GM21786 (cell line): ENCODE data around the gene LIN7B.
A peak's percentile ranks its signal among the peaks of the same experiment; 100 is the strongest.
"Not testable (repeated sequence)": the region's sequence is repeated elsewhere in the genome, so short reads cannot be mapped to it uniquely, and the experiment has no call there.

Experiments used
- ATAC-seq: cut with Tn5 transposase; IDR thresholded peaks from one replicate; pipeline ENCODE4 v1.9.1; 2021; ENCODE audit not compliant: unreplicated experiment

The LIN7B gene

GRCh38 chr19:49113762-49114629 is at the start of gene LIN7B:
TSS of gene LIN7B (plus strand) at chr19:49114370. CDS start at chr19:49114405, 35 bp downstream.
- ATAC-seq, result no peak

GRCh38 chr19:49064768-49065611 is 49.2 kb upstream of the LIN7B start, which contains the start of gene NTF4:
TSS of gene NTF4 (minus strand) at chr19:49064818. CDS start at chr19:49061997, 2,821 bp downstream.
- no peak for ATAC-seq

- ATAC-seq, result no peak
Measured at GRCh38 chr19:49065905-49066512, 48.2 kb upstream of the LIN7B start.

GRCh38 chr19:49067554-49067953 is 46.6 kb upstream of the LIN7B start:
- no peak for ATAC-seq

- ATAC-seq, result no peak
Measured at GRCh38 chr19:49069026-49069425, 45.1 kb upstream of the LIN7B start.

- ATAC-seq, result no peak
Measured at GRCh38 chr19:49070416-49070815, 43.8 kb upstream of the LIN7B start.

- no peak for ATAC-seq
Measured at GRCh38 chr19:49071860-49072547, 42.2 kb upstream of the LIN7B start.

- no peak for ATAC-seq
Measured at GRCh38 chr19:49073514-49074378, 40.4 kb upstream of the LIN7B start.

GRCh38 chr19:49074869-49075268 is 39.3 kb upstream of the LIN7B start:
- not testable (repeated sequence) for ATAC-seq

GRCh38 chr19:49080392-49080791 is 33.8 kb upstream of the LIN7B start:
- ATAC-seq, result no peak

GRCh38 chr19:49081273-49081672 is 32.9 kb upstream of the LIN7B start:
- ATAC-seq, result no peak

GRCh38 chr19:49084206-49085019 is 29.8 kb upstream of the LIN7B start:
- ATAC-seq, result no peak

- peak; percentile 86 for ATAC-seq
Measured at GRCh38 chr19:49085020-49085867, 28.9 kb upstream of the LIN7B start, which contains the start of gene SNRNP70. TSS of gene SNRNP70 (plus strand) at chr19:49085451. CDS start at chr19:49086415, 964 bp downstream.

GRCh38 chr19:49085868-49086232 is 28.3 kb upstream of the LIN7B start:
- no peak for ATAC-seq

GRCh38 chr19:49086296-49086695 is 27.9 kb upstream of the LIN7B start:
- ATAC-seq, result no peak

GRCh38 chr19:49091391-49092038 is 22.7 kb upstream of the LIN7B start:
- ATAC-seq, result no peak

GRCh38 chr19:49092686-49093085 is 21.5 kb upstream of the LIN7B start:
- no peak for ATAC-seq
